Fibroblast of the aortic adventitia (primary cell): ENCODE measurements around the gene ZMYND11. TPM values are rescaled to one million over a fixed set of nuclear protein-coding genes. Genes with fewer than 3 reads are reported as not detected.

ENCODE experiments used
- DNase-seq: peaks from one replicate; pipeline ENCODE4 v3.0.0-alpha.2; 2010; ENCODE audit warnings: low read depth
- H3K4me3 ChIP-seq: 2 replicates; pipeline ENCODE4 v1.5.1; 2011; ENCODE audit warnings: low read depth, mild to moderate bottlenecking, control low read depth, low read length, moderate library complexity
- total RNA-seq: library from RNA; depleted of rRNA; stranded (reverse); fragments of >200 nt; gene quantifications from 2 replicates; pipeline ENCODE4 v1.2.3, GENCODE V29; 2012; ENCODE audit warnings: low replicate concordance
- TF ChIP-seq, protein P1 (sequence below): IDR thresholded peaks from 2 replicates; pipeline ENCODE4 v1.5.1; 2011; ENCODE audit warnings: mild to moderate bottlenecking, low read length, control low read depth, inconsistent platforms; ENCODE audit not compliant: insufficient read depth

ZMYND11 gene
- total RNA-seq, 1 donor, result 71.5 TPM

DNA sequence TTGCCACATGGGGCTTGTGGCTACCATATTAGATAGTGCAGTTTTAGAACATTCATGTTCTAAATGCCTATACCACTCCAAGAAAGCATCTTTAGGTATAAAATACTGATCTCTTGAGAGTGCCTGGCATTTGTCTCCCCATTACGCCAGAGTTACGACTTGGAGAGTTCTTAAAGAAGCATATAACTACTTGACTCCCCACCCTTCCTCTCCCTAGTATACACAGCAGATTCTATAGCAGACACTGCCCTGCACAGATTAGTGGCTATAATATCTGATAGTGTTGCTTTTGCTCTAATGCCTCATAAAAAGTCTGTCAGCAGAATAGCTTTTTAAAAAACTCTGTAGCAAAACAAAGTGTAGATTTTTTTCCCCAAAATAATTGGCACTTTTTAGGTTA lies 90.8 kb downstream of the ZMYND11 start:
- no peak for DNase-seq
- no peak overlapping the region for H3K4me3 ChIP-seq
- TF ChIP-seq, protein P1, sequence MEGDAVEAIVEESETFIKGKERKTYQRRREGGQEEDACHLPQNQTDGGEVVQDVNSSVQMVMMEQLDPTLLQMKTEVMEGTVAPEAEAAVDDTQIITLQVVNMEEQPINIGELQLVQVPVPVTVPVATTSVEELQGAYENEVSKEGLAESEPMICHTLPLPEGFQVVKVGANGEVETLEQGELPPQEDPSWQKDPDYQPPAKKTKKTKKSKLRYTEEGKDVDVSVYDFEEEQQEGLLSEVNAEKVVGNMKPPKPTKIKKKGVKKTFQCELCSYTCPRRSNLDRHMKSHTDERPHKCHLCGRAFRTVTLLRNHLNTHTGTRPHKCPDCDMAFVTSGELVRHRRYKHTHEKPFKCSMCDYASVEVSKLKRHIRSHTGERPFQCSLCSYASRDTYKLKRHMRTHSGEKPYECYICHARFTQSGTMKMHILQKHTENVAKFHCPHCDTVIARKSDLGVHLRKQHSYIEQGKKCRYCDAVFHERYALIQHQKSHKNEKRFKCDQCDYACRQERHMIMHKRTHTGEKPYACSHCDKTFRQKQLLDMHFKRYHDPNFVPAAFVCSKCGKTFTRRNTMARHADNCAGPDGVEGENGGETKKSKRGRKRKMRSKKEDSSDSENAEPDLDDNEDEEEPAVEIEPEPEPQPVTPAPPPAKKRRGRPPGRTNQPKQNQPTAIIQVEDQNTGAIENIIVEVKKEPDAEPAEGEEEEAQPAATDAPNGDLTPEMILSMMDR, result no peak

DNA sequence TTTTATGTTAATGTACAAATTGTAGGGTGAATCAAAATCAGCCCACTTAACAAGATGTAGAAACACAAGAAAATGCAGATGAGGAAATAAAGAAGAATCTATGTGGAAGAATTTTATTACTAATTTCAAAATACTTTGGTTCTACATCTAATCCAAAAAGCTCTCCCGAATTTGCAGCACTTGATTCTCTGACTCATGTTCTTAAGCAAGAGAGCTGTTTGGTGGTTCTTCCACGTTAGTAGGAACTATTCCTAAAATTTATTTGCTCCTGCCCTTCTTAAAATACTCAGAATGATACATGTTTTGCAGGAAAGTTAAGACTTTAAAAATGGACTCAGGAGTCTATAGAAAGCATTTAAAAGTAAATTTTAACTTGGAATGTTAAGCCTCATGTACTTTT lies 91.8 kb downstream of the ZMYND11 start:
- no peak overlapping the region for H3K4me3 ChIP-seq
- DNase-seq, result peak; percentile 72
- TF ChIP-seq, protein P1, result no peak

DNA sequence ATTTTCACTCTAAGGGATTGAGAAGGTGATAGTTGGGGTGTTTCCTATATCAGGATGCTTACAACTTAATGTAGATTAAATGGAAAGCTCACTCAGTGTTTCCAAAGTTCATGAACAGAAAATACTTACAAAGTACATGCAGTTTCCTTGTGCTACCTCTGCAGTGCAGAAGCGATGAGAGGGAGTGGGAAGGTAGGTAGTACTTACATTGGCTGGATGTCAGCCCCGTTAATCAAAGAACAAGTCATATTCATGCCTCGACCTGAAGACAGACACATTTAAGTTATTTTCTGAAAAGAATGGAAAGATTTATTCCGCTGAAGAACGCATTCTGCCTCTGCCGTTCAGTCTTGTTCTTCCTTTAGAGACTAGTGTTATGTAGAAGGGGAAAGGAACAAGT lies 93.1 kb downstream of the ZMYND11 start:
- TF ChIP-seq, protein P1, result no peak
- DNase-seq, result no peak
- H3K4me3 ChIP-seq, result no peak overlapping the region

DNA sequence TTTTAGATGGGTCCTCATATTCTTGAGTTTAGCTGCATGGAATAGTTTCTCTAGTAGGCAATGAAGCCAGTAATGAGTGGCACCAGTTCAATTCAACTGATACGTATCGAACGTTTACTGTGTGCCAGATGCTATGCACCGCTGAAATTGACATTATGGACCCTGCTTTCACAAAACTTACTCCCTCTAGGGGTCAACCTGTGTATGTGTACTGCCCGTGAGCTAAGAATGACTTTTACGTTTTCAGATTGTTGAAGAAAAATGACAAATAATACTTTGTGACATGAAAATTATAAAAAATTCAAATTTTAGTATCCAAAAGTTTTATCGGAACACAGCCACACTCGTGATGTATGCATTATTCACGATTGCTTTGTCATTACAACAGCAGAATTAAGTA lies 95.5 kb downstream of the ZMYND11 start:
- TF ChIP-seq, protein P1, result peak; percentile 46
- no peak overlapping the region for H3K4me3 ChIP-seq
- no peak for DNase-seq

DNA sequence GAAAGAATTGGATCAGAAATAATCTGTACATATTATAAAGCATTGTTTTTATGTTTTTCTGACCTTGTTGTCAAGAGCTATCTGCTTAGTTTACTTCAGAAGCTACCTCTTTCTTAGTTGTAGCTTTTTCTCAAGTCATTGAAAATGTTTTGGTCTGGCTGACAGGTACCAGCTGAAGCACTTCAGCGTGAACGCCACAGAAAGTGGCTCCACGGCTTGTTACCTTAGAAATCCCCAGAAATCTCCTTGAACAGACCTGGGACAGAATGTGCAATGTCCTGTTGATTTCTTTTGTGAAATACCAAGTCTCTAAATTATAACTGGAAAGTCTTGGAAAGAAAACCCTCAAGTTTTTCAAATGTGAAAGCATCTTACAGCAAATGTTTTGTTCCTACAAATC lies 96.8 kb downstream of the ZMYND11 start:
- H3K4me3 ChIP-seq, result no peak overlapping the region
- TF ChIP-seq, protein P1, result no peak
- DNase-seq, result no peak

DNA sequence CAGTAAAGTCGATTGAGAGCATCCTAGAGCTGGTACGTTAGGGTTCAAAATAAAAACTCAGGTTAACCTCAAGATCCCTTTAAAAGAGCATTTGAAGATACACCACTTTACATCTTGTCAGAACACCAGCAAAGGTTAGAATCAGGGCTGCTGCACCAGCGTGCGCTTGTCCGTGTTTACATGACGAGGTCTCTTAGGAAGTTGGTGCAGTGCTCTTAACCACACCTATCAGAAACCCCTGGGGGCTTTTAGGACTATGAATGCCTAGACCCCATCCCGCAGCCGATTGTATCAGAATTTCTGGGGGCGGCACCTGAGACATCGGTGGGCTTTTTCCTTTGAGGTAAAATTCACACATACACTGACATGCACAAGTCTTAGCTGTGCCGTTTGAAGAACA lies 97.6 kb downstream of the ZMYND11 start:
- TF ChIP-seq, protein P1, result no peak
- no peak overlapping the region for H3K4me3 ChIP-seq
- DNase-seq, result no peak

DNA sequence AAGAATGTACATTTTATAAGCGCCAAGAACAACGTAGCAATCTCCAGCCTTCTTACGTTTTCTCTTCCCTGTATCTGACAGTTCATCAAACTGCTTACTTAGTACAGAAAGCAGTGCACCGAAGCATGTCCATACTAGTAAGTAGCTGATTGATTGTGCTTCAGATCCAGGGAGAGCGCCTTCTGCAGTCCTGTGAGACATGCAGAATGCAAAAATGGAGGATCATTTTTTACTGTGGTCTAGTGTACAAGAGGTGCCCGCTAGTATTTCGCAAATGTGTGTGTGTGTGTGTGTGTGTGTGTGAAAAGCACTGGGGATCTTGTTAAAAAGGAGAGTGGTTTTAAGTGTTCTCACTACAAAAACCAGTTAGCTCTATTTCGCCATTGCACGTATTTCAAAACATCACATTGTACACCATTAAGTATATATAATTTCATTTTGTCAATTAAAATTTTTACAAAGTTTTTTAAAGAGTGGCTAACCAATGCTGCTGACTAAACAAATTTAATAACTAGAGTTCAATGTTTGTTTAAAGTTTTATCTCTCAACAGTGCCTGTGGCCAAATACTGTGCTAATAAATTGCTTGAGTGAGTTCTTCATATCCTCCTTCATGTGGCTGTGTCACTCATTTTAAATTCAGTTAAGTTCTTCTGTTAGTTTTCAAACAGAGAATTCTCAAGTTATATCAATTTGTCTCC lies 99.6 kb downstream of the ZMYND11 start:
- TF ChIP-seq, protein P1, result no peak
- peak; percentile 20 for DNase-seq
- no peak overlapping the region for H3K4me3 ChIP-seq
